ENCODE data around the gene CILP. TPM values are rescaled to one million over a fixed set of nuclear protein-coding genes. Genes with fewer than 3 reads are reported as not detected.
"Not testable (repeated sequence)": the region's sequence is repeated elsewhere in the genome, so short reads cannot be mapped to it uniquely, and the experiment has no call there.

The CILP gene
- total and polyA plus RNA-seq, 2 experiments from 2014 or later, result 0.03 TPM; not detected in 1

DNA sequence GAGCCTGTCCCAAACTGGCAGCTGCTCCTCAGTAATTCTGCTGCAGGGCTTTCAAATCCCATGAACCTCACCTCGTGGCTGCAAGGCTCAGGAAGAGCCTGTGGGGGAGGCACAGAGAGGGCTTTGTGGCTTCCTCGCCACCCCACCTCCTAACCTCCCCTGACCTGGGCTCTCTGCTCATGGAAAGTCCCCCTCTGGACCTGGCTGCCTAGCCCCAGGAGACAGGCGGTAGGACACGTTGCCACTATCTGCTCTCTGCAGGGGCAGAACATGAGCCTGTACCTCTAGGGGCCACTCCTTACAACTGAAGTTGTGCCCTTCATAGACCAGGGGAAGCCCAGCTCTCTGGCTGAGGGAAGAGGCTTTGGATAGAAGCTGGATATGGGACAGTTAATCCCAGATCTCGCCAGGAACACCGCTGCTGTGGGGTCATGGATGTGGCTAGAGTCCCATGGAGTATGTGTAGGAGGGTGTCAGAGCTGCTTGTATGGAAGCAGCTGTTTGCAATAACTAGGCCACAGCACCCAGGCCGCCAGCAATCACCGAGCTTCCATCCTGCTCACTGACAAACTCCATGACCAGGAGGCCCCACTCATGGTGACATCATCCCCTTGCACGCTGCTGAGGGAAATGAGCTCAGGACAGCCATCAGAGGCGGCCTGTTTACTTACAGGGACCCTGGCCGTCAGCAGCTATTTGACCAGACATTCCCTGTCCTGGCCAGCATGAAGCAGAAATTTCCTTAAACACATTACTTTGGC is 34.0 kb upstream of the CILP start:
- no peaks in the 10 kb centered on the region for H3F3A ChIP-seq (replicated peaks; ENCODE audit: low read depth)
- TF ChIP-seq EZH2 (IDR thresholded peaks at IDR 0.05; ENCODE audit: low read depth, unreplicated experiment), result no peak
- no peak for TF ChIP-seq POLR2AphosphoS5 (IDR thresholded peaks at IDR 0.05; ENCODE audit: low read depth)
- ATAC-seq (no peak), DNase-seq (ENCODE audit: low spot score) (no peak)
- no peaks in the 10 kb centered on the region for H3K9me2 ChIP-seq (ENCODE audit: insufficient read depth)
- H3K4me3 ChIP-seq, result no peak overlapping the region
- no peaks in the 10 kb centered on the region for H3K27me3 ChIP-seq (ENCODE audit: insufficient read depth)
- no peak overlapping the region for H3K4me3 Mint-ChIP-seq
- H3K9me3 Mint-ChIP-seq, result peaks cover 3% of the 10 kb centered on the region; the same call in 1 of the 3 replicates
- H3K27me3 Mint-ChIP-seq (ENCODE audit: insufficient read depth, low read depth, poor library complexity), result no peaks in the 10 kb centered on the region
- H3K4me1 ChIP-seq (ENCODE audit: insufficient read depth), result no peaks in the 10 kb centered on the region; the same call in 1 of the 2 replicates
- H2AFZ ChIP-seq, result no peak overlapping the region
- no peaks in the 10 kb centered on the region for H4K20me1 ChIP-seq (replicated peaks; ENCODE audit: insufficient read depth)
- no peak overlapping the region for H3K27ac Mint-ChIP-seq
- no peaks in the 10 kb centered on the region for H3K36me3 Mint-ChIP-seq (ENCODE audit: low read depth)
- no peaks in the 10 kb centered on the region for H3K36me3 ChIP-seq (ENCODE audit: insufficient read depth)
- H3K27ac ChIP-seq (ENCODE audit: low read depth), result no peak overlapping the region
- H3K4me1 Mint-ChIP-seq, result peaks cover 18% of the 10 kb centered on the region; the same call in 2 of the 3 replicates
- H3K79me2 ChIP-seq (replicated peaks; ENCODE audit: insufficient read depth), result no peaks in the 10 kb centered on the region
- no peak overlapping the region for H3K4me2 ChIP-seq

DNA sequence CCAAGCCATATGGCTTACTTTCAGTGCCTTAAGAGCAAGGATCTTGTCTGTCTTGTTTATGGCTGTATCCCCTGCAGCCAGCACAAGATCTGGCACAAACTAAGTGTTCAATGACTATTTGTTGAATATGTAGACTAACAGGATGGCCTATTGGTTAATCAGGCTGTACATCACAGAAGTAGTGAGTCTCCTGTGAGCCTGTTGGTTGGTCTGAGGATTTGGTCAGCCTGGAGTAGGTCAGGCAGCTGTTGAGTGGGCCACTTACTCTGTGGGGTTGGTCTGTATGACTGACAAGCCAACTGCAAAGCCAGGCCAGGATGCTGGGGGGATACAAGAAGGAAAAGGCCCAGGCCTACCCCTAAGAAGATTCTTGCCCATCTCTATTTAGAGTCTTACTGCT is 33.4 kb upstream of the CILP start:
- H3K36me3 ChIP-seq (ENCODE audit: insufficient read depth), result no peaks in the 10 kb centered on the region
- H3K4me2 ChIP-seq, result no peak overlapping the region
- no peaks in the 10 kb centered on the region for H3K79me2 ChIP-seq (replicated peaks; ENCODE audit: insufficient read depth)
- H3F3A ChIP-seq (replicated peaks; ENCODE audit: low read depth), result no peaks in the 10 kb centered on the region
- no peaks in the 10 kb centered on the region for H3K9me2 ChIP-seq (ENCODE audit: insufficient read depth)
- no peak for ATAC-seq
- Mint-ChIP-seq H3K36me3 (ENCODE audit: low read depth) (no peaks in the 10 kb centered on the region), H3K4me1 (peaks cover 17% of the 10 kb centered on the region; the same call in 2 of the 3 replicates), H3K27me3 (ENCODE audit: insufficient read depth, low read depth, poor library complexity) (peaks cover 1% of the 10 kb centered on the region), H3K9me3 (peaks cover 3% of the 10 kb centered on the region; the same call in 1 of the 3 replicates), H3K4me3 (no peak overlapping the region), H3K27ac (no peak overlapping the region)
- TF ChIP-seq POLR2AphosphoS5 (IDR thresholded peaks at IDR 0.05; ENCODE audit: low read depth), result no peak
- H3K27ac ChIP-seq (ENCODE audit: low read depth), result no peak overlapping the region
- H3K4me3 ChIP-seq, result no peak overlapping the region
- no peak for DNase-seq (ENCODE audit: low spot score)
- no peaks in the 10 kb centered on the region for H4K20me1 ChIP-seq (replicated peaks; ENCODE audit: insufficient read depth)
- H2AFZ ChIP-seq, result no peak overlapping the region
- H3K27me3 ChIP-seq (ENCODE audit: insufficient read depth), result no peaks in the 10 kb centered on the region
- no peaks in the 10 kb centered on the region; the same call in 1 of the 2 replicates for H3K4me1 ChIP-seq (ENCODE audit: insufficient read depth)

DNA sequence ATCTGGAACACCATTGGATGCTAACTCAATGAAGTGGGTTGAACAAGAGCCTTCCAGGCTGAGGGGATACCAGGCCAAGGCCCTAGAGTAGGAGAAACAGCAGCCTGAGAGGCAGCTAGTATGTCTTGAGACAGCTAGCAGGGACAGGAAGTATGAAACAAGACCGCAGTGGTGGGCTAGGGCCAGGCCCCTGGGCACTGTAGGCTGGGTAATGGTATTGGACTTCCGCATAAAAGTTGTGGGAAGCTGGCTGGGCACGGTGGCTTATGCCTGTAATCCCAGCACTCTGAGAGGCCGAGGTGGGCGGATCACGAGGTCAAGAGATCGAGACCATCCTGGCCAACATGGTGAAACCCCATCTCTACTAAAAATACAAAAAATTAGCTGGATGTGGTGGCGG is 25.2 kb upstream of the CILP start:
- H3K27me3 ChIP-seq (ENCODE audit: insufficient read depth); DNase-seq (ENCODE audit: low spot score); H3K27ac ChIP-seq (ENCODE audit: low read depth); H4K20me1 ChIP-seq (replicated peaks; ENCODE audit: insufficient read depth); H3K4me1 Mint-ChIP-seq; H3K4me1 ChIP-seq (ENCODE audit: insufficient read depth); H3K4me2 ChIP-seq; H3K9me3 Mint-ChIP-seq; H3K4me3 ChIP-seq; H2AFZ ChIP-seq; H3F3A ChIP-seq (replicated peaks; ENCODE audit: low read depth); H3K27me3 Mint-ChIP-seq (ENCODE audit: insufficient read depth, low read depth, poor library complexity); H3K36me3 ChIP-seq (ENCODE audit: insufficient read depth); H3K27ac Mint-ChIP-seq; H3K4me3 Mint-ChIP-seq; H3K9me2 ChIP-seq (ENCODE audit: insufficient read depth); H3K79me2 ChIP-seq (replicated peaks; ENCODE audit: insufficient read depth); H3K36me3 Mint-ChIP-seq (ENCODE audit: low read depth); ATAC-seq: not testable (repeated sequence)

DNA sequence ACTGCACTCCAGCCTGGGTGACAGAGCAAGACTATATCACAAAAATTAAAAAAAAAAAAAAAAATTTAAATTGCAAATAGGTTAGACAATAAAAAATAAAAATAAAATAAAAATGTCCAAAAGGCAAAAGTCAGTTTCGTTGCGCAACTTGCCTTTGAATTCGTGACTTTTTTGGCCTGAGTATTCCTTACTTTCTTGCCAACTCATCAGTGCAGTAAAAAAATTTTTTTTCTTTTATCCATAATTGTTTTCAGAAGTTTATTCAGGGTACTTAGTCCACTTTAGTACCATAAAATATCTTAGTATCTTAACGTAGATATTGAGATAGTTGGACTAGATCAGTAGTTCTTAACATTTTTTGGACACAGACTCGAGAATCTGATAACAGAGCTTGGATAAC is 22.4 kb upstream of the CILP start:
- Histone ChIP-seq H3K4me2 (no peak overlapping the region), H3K9me2 (ENCODE audit: insufficient read depth) (no peaks in the 10 kb centered on the region), H4K20me1 (replicated peaks; ENCODE audit: insufficient read depth) (no peaks in the 10 kb centered on the region), H3K4me1 (ENCODE audit: insufficient read depth) (no peaks in the 10 kb centered on the region), H3K79me2 (replicated peaks; ENCODE audit: insufficient read depth) (no peaks in the 10 kb centered on the region), H3K4me3 (no peak overlapping the region), H3K27ac (ENCODE audit: low read depth) (no peak overlapping the region), H3K36me3 (ENCODE audit: insufficient read depth) (no peaks in the 10 kb centered on the region), H3K27me3 (ENCODE audit: insufficient read depth) (no peaks in the 10 kb centered on the region), H3F3A (replicated peaks; ENCODE audit: low read depth) (no peaks in the 10 kb centered on the region), H2AFZ (no peak overlapping the region)
- H3K27ac Mint-ChIP-seq, result no peak overlapping the region
- DNase-seq (ENCODE audit: low spot score) (no peak), ATAC-seq (no peak)
- H3K4me3 Mint-ChIP-seq, result no peak overlapping the region
- no peaks in the 10 kb centered on the region for H3K4me1 Mint-ChIP-seq
- H3K36me3 Mint-ChIP-seq (ENCODE audit: low read depth), result no peaks in the 10 kb centered on the region
- no peaks in the 10 kb centered on the region for H3K9me3 Mint-ChIP-seq
- peaks cover 5% of the 10 kb centered on the region for H3K27me3 Mint-ChIP-seq (ENCODE audit: insufficient read depth, low read depth, poor library complexity)
- no peak for TF ChIP-seq JUNB (IDR thresholded peaks at IDR 0.05; ENCODE audit: unreplicated experiment)
- no peak for TF ChIP-seq ZNF331 (CRISPR knock-in tag; IDR thresholded peaks at IDR 0.05; ENCODE audit: low read depth)
- TF ChIP-seq ZNF114 (CRISPR knock-in tag; IDR thresholded peaks at IDR 0.05), result no peak
